GM12874 (cell line): ENCODE data around the gene GORAB.

Experiments used
- CTCF ChIP-seq: IDR thresholded peaks from 2 replicates; pipeline ENCODE4 v1.5.1; 2011; ENCODE audit warnings: low read depth, mild to moderate bottlenecking, control low read depth, low read length, moderate library complexity; ENCODE audit not compliant: insufficient read depth

The GORAB gene

DNA sequence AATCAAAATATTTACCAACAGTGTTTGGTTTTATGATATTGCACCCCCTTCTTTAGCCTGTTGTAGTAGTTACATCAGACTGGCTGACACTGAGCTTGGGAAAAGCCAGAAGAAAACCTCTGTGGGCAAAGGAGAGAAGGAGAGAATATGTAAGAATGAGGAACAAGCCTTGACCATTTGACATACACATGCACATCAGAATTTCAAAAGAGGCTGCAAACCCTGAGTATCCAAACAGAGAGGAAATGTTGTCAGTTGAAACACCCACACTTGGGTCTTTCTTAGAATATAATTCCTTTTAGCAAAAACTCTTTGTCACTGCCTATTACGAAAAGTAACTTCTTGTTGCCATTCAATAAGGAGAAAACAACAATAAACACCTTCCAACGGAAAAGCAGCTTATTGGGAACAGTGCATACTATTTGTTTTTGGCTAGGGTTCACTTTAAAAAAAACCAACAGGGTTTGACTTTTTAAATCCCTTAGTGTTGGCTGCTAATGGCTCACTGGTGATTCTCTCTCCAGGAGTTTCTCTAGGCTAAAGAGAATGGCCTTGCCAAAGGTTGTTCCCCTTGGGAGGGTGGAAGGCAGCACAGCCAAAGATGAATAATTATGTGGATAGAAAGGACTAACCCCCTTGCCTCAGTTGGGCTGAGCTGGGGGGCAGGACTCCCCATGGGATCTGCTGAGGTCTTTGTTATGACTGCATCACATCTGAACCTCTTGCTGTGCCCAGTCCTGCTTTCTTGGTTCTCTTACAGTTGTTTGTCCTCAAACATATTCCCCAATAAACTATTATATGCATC, 48.9 kb downstream of the GORAB start:
- TF ChIP-seq CTCF, result no peak

GRCh38 chr1:170583186-170583585, 51.2 kb downstream of the GORAB start:
- no peak for TF ChIP-seq CTCF

GRCh38 chr1:170586321-170587252, 54.6 kb downstream of the GORAB start:
- no peak for TF ChIP-seq CTCF

- TF ChIP-seq CTCF, result no peak
Measured at GRCh38 chr1:170587253-170587593, 55.3 kb downstream of the GORAB start.

DNA sequence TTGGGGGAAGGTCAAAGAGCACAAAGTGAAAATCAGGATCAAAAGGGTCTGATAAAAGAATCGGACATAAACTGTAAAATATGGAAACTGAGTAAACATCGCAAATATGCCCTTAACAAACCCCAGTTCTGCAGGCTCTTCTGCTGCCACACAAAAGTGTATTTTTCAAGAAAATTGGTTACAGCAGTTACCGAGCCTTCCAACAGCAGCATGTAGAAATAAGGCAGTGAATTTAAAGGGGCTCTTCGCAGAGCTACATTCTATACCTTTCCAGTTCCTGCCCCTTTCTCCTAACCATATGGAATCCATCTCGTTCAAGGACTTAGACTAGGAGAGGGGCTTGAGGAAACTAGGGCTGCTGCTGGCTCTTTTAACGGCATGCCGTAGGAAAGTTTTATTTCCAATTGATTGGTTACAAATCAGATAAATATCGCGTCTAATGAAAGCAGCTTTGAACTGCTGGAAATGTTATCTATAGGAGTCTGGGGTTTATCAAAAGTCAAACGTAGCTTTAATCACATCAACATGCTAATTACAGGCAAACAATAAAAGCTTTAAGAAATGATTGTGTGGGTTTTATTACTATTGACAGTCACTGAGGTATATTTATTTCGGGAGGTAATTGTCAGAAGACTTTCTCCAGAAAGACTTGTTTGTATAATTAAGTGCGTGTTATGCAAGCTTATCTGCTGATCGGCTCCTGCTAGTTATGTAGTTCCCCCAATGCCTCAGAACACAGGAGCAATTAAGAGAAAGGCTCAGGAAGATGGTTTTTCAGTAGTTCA, 59.1 kb downstream of the GORAB start:
- no peak for TF ChIP-seq CTCF

- TF ChIP-seq CTCF, result no peak
Measured at GRCh38 chr1:170592591-170593111, 60.7 kb downstream of the GORAB start.
